Stomach (tissue), 9 donors: ENCODE results near the gene ATCAY. TPM values are rescaled to one million over a fixed set of nuclear protein-coding genes. Genes with fewer than 3 reads are reported as not detected.
A peak's percentile ranks its signal among the peaks of the same experiment; 100 is the strongest.
"Not testable (repeated sequence)": the region's sequence is repeated elsewhere in the genome, so short reads cannot be mapped to it uniquely, and the experiment has no call there.

Experiments used
- DNase-seq, 2 donors: peaks; one replicate each; pipeline versions ENCODE4 v3.0.0 to v3.0.0-alpha.2; 2013 to 2019
- H3K27ac ChIP-seq, 5 donors: fragments of 200-600 bp in 4 of 5; sonication (generic) in 4 of 5; one replicate each; pipeline ENCODE4 v1.5.1; 2013 to 2019; ENCODE audit warnings: mild to moderate bottlenecking in 1 of 5, moderate library complexity in 1 of 5
- H3K27me3 ChIP-seq, 3 donors: fragments of 200-600 bp; sonication (generic); one replicate each; pipeline ENCODE4 v1.5.1; 2017 to 2019; ENCODE audit warnings: mixed run types in 1 of 3
- H3K36me3 ChIP-seq, 4 donors: fragments of 200-600 bp; sonication (generic); 1 replicate in 3 of 4; 2 replicates in 1 of 4; pipeline ENCODE4 v1.5.1; 2016 to 2019
- H3K4me1 ChIP-seq, 4 donors: fragments of 200-600 bp; sonication (generic); one replicate each; pipeline ENCODE4 v1.5.1; 2016 to 2019
- H3K4me3 ChIP-seq, 4 donors: fragments of 200-600 bp; sonication (generic) in 3 of 4; one replicate each; pipeline ENCODE4 v1.5.1; 2016 to 2019; ENCODE audit warnings: mild to moderate bottlenecking in 1 of 4
- H3K9me3 ChIP-seq, 4 donors: fragments of 200-600 bp; sonication (generic); one replicate each; pipeline ENCODE4 v1.5.1; 2016 to 2019
- EP300 ChIP-seq: sonication (generic); formaldehyde crosslinking; IDR thresholded peaks from one replicate; pipeline ENCODE4 v1.6.1; 2017; ENCODE audit warnings: antibody characterized with exemption
- POLR2A ChIP-seq, 4 donors: fragments of 450-650 bp; IDR thresholded peaks; one replicate each; pipeline ENCODE4 v1.6.1; 2016; ENCODE audit warnings: antibody characterized with exemption in 4 of 4, control low read depth in 2 of 4, mild to moderate bottlenecking in 1 of 4, moderate library complexity in 1 of 4
- POLR2AphosphoS5 ChIP-seq, 3 donors: sonication (generic); formaldehyde crosslinking; IDR thresholded peaks; one replicate each; pipeline ENCODE4 v1.6.1; 2016; ENCODE audit warnings: antibody characterized with exemption in 3 of 3
- WGBS, 5 donors: extraction: QIAGEN DNeasy Blood & Tissue Kit in 3 of 5; methylation state at CpG; one replicate each; pipeline versions ENCODE4 v1.1.5 to v1.1.7; 2013 to 2018; 5-methylcytosine and 5-hydroxymethylcytosine counted together
- intact Hi-C: fragments of 100-400 bp; cut with DNase I; formaldehyde crosslinking; loops from one replicate; pipeline ENCODE4 v1.15.1; 2023; ENCODE audit warnings: low total_unique reads
- polyA plus RNA-seq, 3 donors: library from polyadenylated mRNA; stranded (reverse); fragments of 200-250 nt; gene quantifications; one replicate each; pipeline ENCODE4 v1.2.3, GENCODE V29; 2013
- total RNA-seq, 5 donors: library from RNA; depleted of rRNA; stranded (reverse); fragments of >200 nt; gene quantifications; one replicate each; pipeline versions ENCODE4 v1.1.0 to v1.2.3, GENCODE V29; 2014 to 2016
- TF ChIP-seq, protein P1 (sequence below), 7 experiments: fragments of 450-650 bp in 4 of 7; fragments of 200-600 bp in 3 of 7; sonication (generic) in 3 of 7; IDR thresholded peaks; one replicate each; pipeline ENCODE4 v1.5.1; 2016 to 2019; ENCODE audit warnings: antibody characterized with exemption in 7 of 7, control low read depth in 2 of 7, mild to moderate bottlenecking in 1 of 7
- donor health status: healthy with polysubstance abuse.
- donor health status: Bipolar disorder and iron deficiency.
- donor health status: healthy.

Gene ATCAY
- total and polyA plus RNA-seq, 8 donors = 0.25 to 0.92 (median 0.81) TPM; not detected in 4

DNA sequence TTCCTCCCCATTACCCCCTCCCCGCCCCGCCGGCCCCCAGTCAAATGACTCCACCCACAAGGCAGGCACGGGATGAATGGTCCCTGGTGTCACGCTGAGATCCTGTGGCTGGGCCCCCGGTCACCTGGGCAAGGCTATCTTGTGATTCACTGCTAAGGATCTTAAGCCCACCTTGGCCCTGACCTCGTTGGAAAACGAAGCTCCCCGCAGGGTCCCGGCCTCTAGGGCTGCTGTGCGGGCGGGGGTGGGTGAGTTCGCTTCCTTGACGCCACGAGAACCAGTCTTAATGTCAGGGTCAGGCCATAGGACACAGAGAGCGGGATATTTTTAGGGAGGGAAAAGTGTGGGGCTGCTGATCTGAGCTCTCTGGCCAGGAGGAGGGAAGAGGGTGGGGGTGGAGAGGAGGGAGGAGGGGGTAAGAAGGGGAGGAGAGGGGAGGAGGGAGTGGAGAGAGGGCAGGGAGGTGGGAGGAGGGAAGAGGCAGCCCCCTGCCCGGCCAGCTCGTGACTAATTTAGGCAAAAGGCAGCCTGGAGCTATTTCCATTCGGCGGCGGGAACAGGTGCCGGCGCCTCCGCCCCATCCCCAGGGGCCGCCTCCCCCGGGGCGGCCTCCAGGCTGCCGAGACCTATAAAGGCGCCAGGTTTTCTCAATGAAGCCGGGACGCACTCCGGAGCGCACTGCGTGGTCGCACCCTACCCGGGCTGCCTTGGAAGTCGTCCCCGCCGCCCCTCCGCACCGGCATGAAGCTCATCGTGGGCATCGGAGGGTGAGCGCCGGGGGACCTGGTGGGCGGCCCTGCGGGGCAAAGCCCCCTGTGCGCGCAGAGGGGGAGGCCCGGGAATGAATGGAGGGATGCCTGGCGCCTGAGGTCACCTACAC lies 52.7 kb downstream of the ATCAY start, which contains the start of gene NMRK2:
Gene NMRK2 (plus strand): TSS at position 139 of the 880 bp plus-strand sequence. CDS start 603 bp downstream, at position 742.
- intact Hi-C loops = no loop called here
- peaks cover 7 to 59% (median 21%) of the 10 kb centered on the region in 3 donors for H3K27me3 ChIP-seq
- peaks cover 9 to 12% (median 11%) of the 10 kb centered on the region in 4 donors for H3K4me1 ChIP-seq
- DNase-seq = peak in 1 of 2 donors; percentile 17
- WGBS, 5 donors = 2 to 7% (median 5%) methylated on average over 41 to 51 of the region's 51 CpGs
- TF ChIP-seq EP300 = no peak
- no peak for TF ChIP-seq POLR2AphosphoS5 (IDR thresholded peaks at IDR 0.05)
- no peaks in the 10 kb centered on the region for H3K36me3 ChIP-seq
- H3K9me3 ChIP-seq = no peaks in the 10 kb centered on the region
- peak within 1 kb of the TSS in 2 of 4 donors; percentile 6 to 16 for H3K4me3 ChIP-seq
- H3K27ac ChIP-seq = no peak within 1 kb of the TSS

DNA sequence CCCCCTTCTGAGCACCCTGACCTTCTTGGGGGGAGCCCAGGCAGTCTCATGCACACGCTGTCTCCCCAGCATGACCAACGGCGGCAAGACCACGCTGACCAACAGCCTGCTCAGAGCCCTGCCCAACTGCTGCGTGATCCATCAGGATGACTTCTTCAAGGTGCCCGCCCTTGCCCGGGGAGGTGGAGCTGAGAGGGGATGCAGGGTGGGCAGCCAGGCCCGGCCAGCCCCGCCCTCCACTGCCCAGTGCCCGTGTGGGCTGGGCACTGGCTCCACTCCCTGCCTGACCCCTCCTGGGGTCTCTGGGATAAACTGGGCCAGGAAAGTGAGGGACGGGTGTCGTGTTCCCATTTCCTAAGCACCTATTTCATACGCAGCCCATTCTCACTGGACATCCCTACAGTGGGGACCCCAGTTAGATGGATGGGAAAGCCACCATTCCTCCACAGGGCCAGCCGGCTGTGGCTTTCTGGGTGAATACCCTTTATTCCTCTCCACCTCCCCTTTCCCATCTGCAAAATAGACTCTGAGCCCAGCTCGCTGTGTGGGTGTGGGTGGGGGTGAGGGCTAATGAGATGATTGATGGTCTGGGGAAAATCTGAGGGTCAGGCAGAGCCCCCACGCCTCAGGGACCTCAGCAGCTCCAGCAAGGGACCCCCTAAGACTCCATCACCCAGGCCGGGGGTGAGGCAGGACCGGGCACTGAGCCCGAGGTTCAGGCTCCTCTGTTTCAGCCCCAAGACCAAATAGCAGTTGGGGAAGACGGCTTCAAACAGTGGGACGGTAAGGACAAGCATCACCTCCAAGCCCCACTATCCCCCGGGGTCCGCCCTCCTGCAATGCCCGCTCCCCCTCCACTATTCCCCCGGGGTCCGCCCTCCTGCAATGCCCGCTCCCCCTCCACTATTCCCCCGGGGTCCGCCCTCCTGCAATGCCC lies 56.3 kb downstream of the ATCAY start:
- TF ChIP-seq, protein P1, sequence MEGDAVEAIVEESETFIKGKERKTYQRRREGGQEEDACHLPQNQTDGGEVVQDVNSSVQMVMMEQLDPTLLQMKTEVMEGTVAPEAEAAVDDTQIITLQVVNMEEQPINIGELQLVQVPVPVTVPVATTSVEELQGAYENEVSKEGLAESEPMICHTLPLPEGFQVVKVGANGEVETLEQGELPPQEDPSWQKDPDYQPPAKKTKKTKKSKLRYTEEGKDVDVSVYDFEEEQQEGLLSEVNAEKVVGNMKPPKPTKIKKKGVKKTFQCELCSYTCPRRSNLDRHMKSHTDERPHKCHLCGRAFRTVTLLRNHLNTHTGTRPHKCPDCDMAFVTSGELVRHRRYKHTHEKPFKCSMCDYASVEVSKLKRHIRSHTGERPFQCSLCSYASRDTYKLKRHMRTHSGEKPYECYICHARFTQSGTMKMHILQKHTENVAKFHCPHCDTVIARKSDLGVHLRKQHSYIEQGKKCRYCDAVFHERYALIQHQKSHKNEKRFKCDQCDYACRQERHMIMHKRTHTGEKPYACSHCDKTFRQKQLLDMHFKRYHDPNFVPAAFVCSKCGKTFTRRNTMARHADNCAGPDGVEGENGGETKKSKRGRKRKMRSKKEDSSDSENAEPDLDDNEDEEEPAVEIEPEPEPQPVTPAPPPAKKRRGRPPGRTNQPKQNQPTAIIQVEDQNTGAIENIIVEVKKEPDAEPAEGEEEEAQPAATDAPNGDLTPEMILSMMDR (IDR thresholded peaks at IDR 0.05) = no peak
- no peak for TF ChIP-seq EP300
- no peak for TF ChIP-seq POLR2A (IDR thresholded peaks at IDR 0.05)
- TF ChIP-seq POLR2AphosphoS5 (IDR thresholded peaks at IDR 0.05) = no peak
- no peak for DNase-seq
- no peaks in the 10 kb centered on the region for H3K9me3 ChIP-seq
- no peaks in the 10 kb centered on the region for H3K36me3 ChIP-seq
- peaks cover 9 to 12% (median 11%) of the 10 kb centered on the region in 4 donors for H3K4me1 ChIP-seq
- intact Hi-C loops = no loop called here
- no peak overlapping the region for H3K27ac ChIP-seq
- peaks cover 7 to 51% (median 21%) of the 10 kb centered on the region in 3 donors for H3K27me3 ChIP-seq
- no peak overlapping the region for H3K4me3 ChIP-seq
- 73 to 82% (median 79%) methylated on average over 19 to 27 of the region's 29 CpGs for WGBS, 5 donors

DNA sequence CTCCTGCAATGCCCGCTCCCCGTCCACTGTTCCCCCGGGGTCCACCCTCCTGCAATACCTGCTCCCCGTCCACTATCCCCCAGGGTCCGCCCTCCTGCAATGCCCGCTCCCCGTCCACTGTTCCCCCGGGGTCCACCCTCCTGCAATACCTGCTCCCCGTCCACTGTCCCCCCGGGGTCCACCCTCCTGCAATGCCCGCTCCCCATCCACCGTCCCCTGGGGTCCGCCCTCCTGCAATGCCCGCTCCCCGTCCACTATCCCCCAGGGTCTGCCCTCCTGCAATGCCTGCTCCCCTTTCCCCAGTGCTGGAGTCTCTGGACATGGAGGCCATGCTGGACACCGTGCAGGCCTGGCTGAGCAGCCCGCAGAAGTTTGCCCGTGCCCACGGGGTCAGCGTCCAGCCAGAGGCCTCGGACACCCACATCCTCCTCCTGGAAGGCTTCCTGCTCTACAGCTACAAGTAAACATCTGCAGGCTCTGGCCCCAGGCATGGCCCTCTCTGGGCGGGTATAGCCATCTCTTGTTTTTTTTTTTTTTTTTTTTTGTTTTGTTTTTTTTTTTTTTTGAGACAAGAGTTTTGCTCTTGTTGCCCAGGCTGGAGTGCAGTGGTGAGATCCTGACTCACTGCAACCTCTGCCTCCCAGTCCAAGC lies 57.9 kb downstream of the ATCAY start:
- H3K9me3 ChIP-seq, H3K4me1 ChIP-seq, H3K36me3 ChIP-seq, intact Hi-C loops, H3K4me3 ChIP-seq, H3K27ac ChIP-seq, DNase-seq: not testable (repeated sequence)
- 87 to 93% (median 90%) methylated on average over 17 to 22 of the region's 22 CpGs for WGBS, 5 donors
- H3K27me3 ChIP-seq = peaks cover 2 to 35% (median 13%) of the 10 kb centered on the region in 3 donors

DNA sequence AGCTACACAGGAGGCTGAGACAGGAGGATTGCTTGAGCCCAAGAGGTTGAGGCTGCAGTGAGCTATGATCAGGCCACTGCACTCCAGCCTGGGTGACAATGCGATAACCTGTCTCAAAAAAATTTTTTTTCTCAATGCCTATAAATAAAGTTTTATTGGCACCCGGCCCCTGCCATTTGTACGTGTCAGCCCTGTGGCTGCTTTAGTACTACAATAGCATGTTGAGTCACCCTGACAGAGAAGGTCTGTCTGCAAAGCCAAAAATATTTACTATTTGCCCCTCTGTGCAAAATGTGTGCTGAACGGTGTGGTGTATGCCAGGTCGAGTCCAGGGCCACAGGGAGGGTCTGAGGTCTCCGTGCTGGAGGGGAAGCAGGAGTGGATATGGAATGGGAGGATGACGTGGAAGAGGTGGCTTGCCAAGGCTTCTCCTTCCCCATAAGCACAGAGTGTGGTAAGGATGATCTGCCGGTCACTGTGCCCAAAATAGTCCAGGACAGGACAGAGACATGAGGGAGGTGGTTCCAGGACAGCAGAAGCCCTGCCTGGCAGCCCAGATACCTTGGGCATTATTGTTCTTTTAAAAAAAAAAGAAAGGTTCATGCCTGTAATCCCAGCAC lies 62.4 kb downstream of the ATCAY start:
- intact Hi-C loops = no loop called here

DNA sequence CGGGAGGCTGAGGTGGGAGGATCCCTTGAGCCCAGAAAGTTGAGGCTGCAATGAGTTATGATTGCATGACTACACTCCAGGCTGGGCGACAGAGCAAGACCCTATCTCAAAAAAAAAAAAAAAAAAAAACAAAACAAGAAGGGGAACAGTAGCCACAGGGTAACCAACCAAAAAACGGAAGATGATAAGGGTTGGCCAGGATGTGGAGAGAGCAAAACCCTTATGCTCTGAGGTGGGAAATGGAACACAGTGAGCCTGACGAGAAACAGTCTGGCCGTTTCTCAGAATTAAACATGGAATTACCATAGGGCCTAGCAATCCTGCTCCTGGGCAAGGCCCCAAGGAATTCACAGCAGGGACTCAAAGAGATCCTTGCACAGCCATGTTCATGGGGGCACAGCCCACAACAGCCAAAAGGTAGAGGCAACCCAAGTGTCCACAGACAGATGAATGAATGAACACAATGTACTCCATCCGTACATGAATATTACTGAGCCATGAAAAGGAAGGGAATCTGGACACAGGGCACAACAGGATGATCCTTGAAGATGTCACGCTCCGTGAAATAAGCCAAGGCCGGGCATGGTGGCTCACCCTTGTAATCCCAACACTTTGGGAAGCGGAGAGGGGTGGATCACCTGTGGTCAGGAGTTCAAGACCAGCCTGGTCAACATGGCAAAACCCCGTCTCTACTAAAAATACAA lies 63.7 kb downstream of the ATCAY start:
- Histone ChIP-seq H3K27ac (no peak overlapping the region), H3K9me3 (no peaks in the 10 kb centered on the region), H3K4me1 (no peaks in the 10 kb centered on the region), H3K27me3 (no peaks in the 10 kb centered on the region), H3K36me3 (no peaks in the 10 kb centered on the region), H3K4me3 (no peak overlapping the region)
- intact Hi-C loops = no loop called here
- TF ChIP-seq, protein P1 (IDR thresholded peaks at IDR 0.05) = no peak
- TF ChIP-seq POLR2A (IDR thresholded peaks at IDR 0.05) (no peak), EP300 (no peak), POLR2AphosphoS5 (IDR thresholded peaks at IDR 0.05) (no peak)
- no peak for DNase-seq
- WGBS, 5 donors = 73 to 84% (median 80%) methylated on average over 11 of the region's 11 CpGs

More for the DNA sequence above, 62.4 kb downstream of the ATCAY start:
- no peaks in the 10 kb centered on the region for H3K9me3 ChIP-seq
- H3K27me3 ChIP-seq = peaks cover 0 to 2% (median 0%) of the 10 kb centered on the region in 3 donors
- no peaks in the 10 kb centered on the region for H3K36me3 ChIP-seq
- DNase-seq = no peak
- H3K27ac ChIP-seq = no peak overlapping the region
- 72 to 85% (median 81%) methylated on average over 8 of the region's 8 CpGs for WGBS, 5 donors
- no peak overlapping the region for H3K4me3 ChIP-seq
- TF ChIP-seq POLR2AphosphoS5 (IDR thresholded peaks at IDR 0.05) = no peak
- no peaks in the 10 kb centered on the region for H3K4me1 ChIP-seq
